GM18951 (cell line): ENCODE data around the gene CELA3B.

Experiments used
- POLR2A ChIP-seq: IDR thresholded peaks from 4 replicates; pipeline ENCODE4 v1.6.1; 2011; ENCODE audit warnings: mild to moderate bottlenecking; ENCODE audit not compliant: insufficient read length, insufficient read depth; ENCODE audit errors: extremely low read depth
- in situ Hi-C: fragments of 300-500 bp; cut with MboI; formaldehyde crosslinking; loops from one replicate; pipeline ENCODE4 v1.12.0; 2022; ENCODE audit warnings: low sequenced_read_pairs, mixed read lengths, inconsistent platforms; ENCODE audit not compliant: unreplicated experiment

Gene CELA3B

DNA sequence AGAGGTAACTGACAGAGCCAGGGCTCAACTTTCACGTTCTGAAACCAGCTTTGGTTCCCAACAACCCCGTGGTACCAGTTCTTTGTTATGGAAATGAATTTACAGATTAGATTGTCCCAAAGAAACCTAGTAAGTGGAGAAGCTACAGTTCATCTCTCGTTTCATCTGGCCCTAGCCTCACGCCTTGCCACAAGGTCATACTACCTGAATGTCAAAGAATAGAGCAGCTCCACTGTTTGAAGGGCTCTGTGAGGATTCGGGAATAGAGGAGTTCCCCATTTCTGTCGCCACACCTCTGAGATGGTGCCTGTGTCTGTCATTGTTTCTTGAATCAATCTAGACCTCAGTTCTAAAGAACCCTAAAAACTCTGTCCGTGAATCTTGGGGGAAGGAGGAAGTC, 60.7 kb downstream of the CELA3B start:
- TF ChIP-seq POLR2A: no peak
- in situ Hi-C loops: no loop called here

DNA sequence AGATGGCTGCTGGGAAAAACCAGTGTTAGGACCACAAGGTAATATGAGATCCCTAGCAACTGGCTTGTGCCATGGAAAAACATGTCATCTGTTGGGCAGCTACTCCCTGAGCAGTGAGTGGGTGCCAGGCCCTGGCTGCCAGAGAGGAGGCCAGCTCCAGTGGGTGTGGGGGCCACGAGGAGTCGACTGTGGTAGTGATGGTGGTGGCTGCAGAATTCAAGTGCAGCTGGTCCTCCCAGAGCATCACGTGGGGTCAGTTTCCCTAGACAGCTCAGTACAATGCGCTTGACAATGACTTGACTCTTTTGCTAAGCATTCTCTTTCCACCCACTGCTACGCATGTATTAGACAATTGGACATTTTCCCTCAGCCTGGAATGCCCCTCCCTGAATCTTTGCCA, 61.2 kb downstream of the CELA3B start:
- TF ChIP-seq POLR2A: no peak
- in situ Hi-C loops: no loop called here
